AG08396 (cell line): Measurements from ENCODE around the gene CCNL2.
"Not testable (repeated sequence)": the region's sequence is repeated elsewhere in the genome, so short reads cannot be mapped to it uniquely, and the experiment has no call there.

Experiments
- DNase-seq: peaks from one replicate; pipeline ENCODE4 v3.0.0; 2012; ENCODE audit warnings: low spot score, mixed read lengths

Gene CCNL2

DNA sequence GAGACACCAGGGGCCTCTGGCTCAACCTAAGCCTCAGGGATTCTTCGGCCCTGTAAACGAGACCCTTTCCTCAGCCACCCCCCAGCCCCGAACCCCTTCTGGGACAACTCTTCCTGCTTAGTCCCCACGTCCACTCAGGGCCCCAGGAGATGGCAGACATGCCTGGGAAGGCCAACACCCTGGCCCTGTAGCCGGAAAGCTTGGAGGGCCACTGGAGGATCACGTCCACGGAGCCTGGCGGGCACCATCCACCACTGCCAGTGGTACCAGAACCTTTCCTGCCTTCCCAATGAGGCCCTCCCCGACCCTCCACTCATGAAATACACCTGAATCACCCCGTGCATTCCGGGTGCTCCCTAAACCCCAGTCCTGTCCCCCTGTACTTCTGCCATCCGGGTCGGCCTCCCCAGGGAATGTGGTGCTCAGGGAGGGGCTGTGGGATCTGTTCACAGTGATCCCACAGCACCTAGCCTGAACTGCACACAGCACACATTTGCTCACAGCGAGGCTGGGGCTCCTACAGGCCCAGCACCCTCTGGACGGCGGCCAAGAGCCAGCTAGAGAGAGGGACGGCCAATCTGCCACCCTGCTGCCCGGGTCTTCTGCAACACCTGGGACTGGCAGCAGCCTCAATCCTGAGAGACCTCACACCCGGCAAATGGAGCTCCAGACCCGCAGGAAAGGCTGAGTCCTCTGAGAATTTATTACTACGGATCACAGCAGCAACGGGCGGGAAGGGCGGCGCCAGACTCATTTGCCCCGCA, 25.9 kb downstream of the CCNL2 start:
- no peak for DNase-seq

GRCh38 chr1:1371746-1372711, 27.1 kb downstream of the CCNL2 start:
- peak; percentile 84 for DNase-seq

DNA sequence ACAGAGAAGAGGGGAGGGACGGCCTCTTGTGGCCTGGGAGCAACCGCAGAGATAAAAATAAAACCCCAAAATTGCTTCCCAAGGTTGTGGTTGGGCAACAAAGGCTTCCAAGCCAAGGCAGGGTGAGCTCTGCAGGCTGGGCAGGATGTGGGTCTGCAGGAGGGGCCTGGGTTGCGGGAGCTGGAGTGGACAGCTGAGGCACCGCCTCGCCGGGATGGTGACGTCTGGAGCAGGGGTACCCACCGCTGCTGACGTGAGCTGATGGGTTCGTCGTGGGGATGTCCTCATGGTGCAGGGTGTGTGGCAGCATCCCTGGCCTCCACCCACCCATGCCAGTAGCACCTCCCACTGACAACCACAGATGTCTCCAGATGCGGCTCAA, 27.8 kb downstream of the CCNL2 start:
- DNase-seq, result no peak

DNA sequence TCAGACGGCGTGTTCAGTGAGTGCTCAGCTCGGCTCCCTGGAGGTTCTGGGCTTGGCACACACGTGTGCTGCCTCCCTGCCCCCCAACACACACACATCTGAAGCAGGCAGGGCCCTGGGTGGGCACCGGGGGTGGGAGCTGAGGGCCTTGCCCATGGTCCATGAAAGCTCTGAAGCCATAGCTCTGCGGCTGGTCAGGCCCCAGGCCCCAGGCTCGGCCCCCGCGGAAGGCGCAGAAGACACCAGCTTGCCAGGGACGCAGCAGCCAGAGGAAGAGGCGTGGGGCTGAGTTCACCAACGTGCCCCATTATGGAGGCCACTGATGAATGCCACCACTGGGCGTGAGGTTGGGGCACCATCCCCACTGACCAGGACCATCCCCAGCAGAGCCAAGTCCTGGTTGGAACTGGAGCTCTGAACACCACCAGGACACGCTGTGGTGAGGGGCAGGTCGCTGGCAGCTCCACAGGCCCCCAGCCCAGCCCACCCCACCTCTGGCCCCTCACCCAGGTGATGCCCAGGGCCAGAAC, 28.3 kb downstream of the CCNL2 start:
- DNase-seq, result no peak

- not testable (repeated sequence) for DNase-seq
Observed at GRCh38 chr1:1370094-1370493, 29.0 kb downstream of the CCNL2 start.

GRCh38 chr1:1367315-1367714, 31.8 kb downstream of the CCNL2 start:
- no peak for DNase-seq

- DNase-seq, result no peak
Observed at GRCh38 chr1:1366699-1367066, 32.5 kb downstream of the CCNL2 start.

DNA sequence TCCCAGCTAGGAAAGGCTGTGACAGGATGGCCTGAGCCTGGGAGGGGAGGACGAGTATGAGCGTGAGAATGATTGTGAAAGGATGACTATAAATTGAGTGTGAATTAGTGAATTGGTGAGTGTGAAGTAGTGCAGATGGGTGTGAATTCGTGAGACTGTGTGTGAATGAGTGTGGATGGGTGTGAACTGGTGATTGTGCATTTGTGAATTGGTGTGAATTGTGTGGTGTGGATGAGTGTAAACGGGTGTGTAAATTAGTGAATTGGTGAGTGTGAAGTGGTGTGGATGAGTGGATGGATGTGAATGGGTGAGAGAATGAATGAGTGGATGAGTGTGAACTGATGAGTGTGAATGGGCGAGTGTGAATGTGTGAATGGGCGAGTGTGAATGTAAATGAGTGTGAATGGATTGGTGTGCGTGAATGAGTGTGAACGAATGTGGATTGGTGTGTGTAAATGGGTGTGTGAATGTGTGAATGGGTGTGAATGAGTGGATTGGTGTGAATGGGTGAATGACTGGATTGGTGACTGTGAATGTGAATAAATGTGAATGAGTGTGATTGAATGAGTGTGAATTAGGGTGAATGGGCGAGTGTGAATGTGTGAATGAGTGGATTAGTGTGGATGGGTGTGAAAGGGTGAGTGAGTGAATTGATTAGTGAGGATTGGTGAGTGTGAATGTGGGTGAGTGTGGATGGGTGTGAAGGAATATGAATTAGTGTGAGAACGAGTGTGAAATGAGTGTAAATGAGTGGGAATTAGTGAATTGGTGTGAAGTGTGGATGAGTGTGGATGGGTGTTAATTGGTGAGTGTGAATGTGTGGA, 33.0 kb downstream of the CCNL2 start:
- DNase-seq, result no peak

DNA sequence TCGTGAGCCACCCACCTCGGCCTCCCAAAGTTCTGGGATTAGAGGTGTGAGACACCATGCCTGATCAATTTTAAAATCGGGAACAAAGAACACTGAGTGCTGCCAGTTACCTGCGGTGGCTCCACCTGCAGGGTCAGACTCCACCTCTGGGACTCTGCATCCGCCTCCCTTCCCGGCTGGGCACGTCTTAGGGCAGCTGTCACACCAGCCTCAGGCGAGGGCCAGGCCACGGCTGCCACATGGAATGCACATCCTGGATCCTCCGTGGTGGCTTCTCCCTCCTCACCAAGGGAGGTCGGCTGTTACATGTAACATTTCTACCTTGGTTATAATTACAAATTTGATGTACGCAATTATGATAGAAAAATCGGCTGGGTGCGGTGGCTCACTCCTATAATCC, 34.9 kb downstream of the CCNL2 start:
- no peak for DNase-seq

- DNase-seq, result peak; percentile 82
Observed at GRCh38 chr1:1361982-1362423, 37.1 kb downstream of the CCNL2 start.

DNA sequence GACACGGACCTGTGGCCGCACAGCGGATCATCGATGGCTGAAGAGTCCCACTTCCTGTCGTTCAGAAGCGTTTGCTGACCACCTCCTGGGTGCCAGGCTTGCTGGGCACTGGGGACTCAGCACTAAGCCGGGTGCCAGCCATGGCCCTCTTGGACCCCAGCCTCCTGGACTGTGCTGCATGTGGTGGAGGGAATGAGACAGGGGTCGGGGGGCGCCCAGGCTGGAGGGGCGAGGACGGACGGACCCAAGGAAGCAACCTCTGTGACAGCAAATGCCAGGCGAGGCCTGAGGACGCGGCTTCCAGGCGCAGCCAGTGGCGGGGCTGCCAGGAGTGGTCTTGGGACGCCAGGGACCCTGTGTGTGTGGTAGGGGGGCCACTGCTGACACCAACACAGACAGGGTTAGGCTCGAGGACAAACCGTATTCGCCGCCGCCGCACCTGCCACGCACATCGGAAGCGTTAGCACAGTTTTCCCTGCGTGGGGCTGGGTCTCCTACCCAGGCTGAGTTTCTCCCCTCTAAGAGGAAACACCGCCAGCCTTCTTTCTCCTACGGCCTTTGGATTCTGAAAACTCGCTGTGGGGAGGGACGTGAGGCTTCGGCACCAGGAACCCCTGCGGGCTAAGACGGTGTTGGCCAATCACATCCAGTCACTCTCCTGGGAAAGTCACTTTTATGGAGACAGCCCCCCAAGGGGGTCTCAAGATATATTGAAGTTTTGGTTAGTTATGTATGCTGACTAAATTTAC, 37.7 kb downstream of the CCNL2 start:
- DNase-seq, result no peak

DNA sequence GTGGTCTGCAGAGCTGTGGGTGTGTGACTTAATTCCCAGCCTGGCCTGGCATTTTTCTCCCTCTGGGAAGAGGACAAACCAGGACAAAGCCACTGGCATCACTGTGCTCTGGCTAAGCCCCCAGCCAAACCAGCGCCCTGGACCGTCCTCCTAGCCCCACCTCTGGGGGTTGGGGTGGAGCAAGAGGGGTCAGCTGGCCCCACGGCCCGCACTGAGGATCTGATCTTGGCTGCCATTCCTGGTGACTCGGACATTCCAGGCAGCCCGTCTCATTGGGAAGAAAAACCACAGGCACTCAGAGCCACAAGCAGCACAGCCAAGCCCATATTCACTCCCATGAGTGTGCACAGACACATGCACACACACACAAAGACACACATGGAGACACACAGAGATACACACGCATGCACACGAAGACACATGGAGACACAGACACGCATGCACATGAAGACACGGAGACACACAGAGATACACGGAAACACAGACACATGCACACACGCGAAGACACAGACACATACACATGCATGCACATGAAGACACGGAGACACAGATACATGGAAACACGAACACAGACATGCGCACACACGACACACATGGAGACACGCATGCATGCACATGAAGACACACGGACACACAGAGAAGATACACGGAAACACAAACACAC, 38.5 kb downstream of the CCNL2 start:
- DNase-seq, result peak; percentile 95

GRCh38 chr1:1359664-1360468, 39.3 kb downstream of the CCNL2 start:
- DNase-seq, result no peak

DNA sequence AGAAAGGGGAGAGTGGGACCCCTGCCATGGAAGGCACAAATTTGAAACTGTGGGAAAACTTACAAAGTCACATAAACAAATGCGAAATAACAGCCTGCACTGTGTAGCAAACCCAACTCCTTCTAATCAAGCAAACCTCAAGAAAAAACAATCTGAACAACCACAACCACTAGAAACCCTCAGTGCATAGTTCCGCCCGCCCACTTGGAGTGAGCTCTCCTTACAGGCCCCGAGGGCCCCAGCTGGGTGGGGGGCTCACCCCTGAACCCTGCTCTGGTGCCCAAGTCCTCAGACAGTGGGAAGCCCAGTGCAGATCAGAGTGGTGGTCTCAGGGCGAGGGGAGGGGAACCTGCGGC, 39.8 kb downstream of the CCNL2 start:
- DNase-seq, result peak; percentile 72

GRCh38 chr1:1358433-1359271, 40.5 kb downstream of the CCNL2 start, which contains the start of gene MXRA8:
Gene MXRA8, minus strand, starts transcription at chr1:1358555. Its CDS starts 51 bp downstream, at chr1:1358504.
- peak; percentile 90 for DNase-seq

- DNase-seq, result no peak
Observed at GRCh38 chr1:1357871-1358432, 41.2 kb downstream of the CCNL2 start.

DNA sequence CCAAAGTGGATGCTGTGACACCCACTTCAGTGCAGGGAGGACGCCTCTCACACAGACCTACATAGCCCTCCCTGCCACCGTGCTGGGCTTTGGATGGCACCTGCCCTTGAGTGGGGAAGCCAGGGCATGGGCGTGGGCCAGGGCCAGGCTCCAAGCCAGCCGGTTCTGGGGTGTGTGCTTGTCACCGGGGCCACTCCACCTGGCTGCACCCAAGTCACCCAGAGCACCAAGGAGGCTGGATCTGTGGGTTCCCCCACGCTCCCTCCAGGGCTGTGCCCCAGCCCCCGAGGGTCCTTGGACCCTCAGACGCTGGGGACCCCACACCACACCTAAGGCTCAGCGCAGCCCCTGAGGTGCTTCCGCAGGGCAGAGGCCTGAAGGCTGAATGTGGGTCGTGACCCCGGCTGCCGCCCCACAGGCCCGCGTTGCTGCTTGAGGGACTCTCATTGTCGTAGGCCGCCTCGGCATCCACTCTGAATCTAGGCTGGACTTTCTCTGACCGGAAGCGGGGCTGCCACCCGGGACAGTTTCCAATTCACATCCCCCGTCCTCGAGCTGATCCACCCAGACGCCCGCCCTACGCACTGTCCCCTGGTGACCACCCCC, 42.2 kb downstream of the CCNL2 start:
- no peak for DNase-seq

GRCh38 chr1:1356166-1356795, 42.9 kb downstream of the CCNL2 start:
- DNase-seq, result no peak
